22Rv1 (cell line): Measurements from ENCODE around the gene SLC18B1.

ENCODE experiments used
- H3K27ac ChIP-seq: fragments of 450-650 bp; 2 replicates; pipeline ENCODE4 v1.5.1; 2017
- ZFX ChIP-seq: fragments of 450-650 bp; IDR thresholded peaks from 2 replicates; pipeline ENCODE4 v1.6.1; 2017; ENCODE audit warnings: antibody characterized with exemption, borderline replicate concordance
- TF ChIP-seq, protein P1 (sequence below): fragments of 450-650 bp; IDR thresholded peaks from 2 replicates; pipeline ENCODE4 v1.5.1; 2017; ENCODE audit warnings: mild to moderate bottlenecking

SLC18B1 gene

DNA sequence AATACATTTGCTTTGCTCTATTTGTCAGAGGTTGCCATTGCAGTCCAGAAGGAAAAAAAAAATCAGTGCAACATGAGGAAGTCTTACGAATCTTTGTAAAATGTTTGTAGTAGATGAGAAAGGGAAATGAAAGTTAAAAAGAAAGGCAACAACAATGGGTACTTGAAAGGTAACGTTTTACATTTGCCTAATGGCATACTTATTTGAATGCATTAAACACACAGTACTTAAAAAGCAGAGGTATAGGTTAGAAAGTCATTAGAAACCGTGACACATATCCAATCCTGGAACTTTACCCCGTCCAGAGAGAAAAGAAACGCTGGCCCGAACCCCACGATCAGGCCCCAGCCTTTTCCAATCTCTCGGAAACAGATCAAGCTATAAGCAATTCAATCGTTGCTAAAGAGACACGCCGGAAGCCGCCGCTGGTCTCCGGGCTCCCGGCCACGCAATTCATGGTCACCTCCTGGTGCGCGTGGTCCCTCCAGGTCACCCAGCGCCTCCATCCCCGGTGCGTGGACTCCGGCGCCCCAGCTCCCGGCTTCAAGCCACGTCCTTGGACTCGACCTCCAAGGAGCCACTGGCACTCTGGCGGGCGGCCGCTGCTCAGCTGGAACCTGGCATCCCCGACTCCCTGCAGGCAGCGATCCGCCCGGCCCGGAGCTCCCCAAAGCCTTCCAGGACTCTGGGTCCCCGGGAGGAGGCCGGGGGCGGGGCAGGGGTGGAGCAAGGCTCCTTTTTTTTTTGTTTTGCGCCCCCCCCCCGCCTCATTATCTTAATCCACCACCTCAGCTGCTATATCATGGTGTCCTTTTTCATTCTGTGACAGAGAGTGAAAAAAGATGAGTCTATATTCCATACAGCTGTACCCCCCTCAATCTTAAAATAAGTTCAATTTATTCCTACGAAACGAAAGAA, at the start of gene SLC18B1:
Gene SLC18B1 (minus strand): TSS at position 687 of the 918 bp plus-strand sequence. CDS start 181 bp downstream, at position 506.
- TF ChIP-seq, protein P1, sequence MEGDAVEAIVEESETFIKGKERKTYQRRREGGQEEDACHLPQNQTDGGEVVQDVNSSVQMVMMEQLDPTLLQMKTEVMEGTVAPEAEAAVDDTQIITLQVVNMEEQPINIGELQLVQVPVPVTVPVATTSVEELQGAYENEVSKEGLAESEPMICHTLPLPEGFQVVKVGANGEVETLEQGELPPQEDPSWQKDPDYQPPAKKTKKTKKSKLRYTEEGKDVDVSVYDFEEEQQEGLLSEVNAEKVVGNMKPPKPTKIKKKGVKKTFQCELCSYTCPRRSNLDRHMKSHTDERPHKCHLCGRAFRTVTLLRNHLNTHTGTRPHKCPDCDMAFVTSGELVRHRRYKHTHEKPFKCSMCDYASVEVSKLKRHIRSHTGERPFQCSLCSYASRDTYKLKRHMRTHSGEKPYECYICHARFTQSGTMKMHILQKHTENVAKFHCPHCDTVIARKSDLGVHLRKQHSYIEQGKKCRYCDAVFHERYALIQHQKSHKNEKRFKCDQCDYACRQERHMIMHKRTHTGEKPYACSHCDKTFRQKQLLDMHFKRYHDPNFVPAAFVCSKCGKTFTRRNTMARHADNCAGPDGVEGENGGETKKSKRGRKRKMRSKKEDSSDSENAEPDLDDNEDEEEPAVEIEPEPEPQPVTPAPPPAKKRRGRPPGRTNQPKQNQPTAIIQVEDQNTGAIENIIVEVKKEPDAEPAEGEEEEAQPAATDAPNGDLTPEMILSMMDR: no peak
- TF ChIP-seq ZFX: no peak
- H3K27ac ChIP-seq: no peak within 1 kb of the TSS

DNA sequence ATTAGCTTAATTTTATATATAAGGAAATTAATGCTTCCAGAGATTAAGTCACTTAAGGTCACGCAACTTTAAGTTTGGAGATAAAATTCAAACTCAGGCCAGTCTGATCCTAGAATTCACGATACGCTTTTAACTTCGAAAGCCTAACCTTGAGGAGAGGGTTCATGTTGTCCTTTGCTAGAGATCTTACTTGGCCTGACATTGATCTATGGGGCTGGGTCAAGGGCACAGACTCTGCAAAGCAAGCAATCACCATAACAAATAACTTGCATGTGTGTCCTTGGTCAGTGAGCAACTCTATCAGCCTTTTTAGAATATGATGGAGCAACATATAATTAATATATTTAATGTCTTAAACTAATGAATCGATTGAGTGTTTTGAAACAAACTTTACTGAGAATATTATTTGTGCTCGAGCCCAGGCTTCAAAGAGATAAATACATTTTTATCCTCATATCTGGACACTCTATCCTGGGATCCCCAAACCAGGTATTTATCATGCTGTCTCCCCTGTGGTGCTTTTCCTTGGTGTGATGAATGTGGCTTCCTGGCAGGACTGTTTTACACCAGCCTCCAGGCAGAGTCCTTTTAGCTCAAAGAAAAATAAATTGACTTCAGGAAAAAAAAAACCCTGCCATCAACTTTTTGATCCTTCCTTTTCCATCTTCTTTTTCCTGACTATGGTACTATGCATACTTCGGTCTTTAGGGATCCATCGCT, 45.0 kb upstream of the SLC18B1 start:
- no peak overlapping the region for H3K27ac ChIP-seq
- no peak for TF ChIP-seq ZFX
- TF ChIP-seq, protein P1: no peak

DNA sequence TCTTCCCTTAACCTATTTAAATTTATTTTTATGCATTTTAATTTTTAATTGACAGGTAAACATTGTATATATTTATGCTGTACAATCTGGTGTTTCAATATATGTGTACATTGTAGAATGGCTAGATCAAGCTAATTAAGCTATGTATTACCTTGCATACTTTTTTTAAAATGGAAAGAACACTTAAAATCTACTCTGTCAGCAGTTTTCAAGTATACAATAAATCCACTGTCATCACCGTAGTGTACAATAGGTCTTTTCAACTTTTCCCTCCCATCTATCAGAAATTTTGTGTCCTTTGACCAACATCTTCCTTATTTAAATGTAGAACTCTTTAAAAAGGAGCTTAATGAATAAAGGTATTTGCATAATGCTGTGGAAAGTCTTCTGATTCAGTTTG, 43.5 kb upstream of the SLC18B1 start:
- no peak overlapping the region for H3K27ac ChIP-seq
- TF ChIP-seq, protein P1: no peak
- no peak for TF ChIP-seq ZFX

DNA sequence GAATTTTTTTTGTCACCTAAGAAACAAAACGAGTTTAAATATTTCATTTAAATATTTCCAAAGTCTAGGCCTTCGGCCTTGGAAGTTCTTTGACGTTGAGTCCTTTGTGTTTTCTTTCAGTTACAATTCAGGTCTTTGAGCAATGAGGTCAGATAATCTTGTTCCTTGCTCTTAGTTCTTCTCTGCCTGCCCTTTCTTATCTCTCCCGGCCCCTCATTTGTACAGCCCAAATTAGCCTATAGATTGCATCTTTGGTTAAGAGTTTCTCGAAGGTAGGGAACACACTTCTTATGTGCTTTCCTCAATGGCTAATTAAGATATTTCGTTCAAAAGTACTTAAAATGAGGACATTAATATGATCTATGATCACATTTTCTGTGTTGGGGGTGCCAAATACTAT, 34.5 kb upstream of the SLC18B1 start:
- no peak overlapping the region for H3K27ac ChIP-seq
- TF ChIP-seq, protein P1: no peak
- no peak for TF ChIP-seq ZFX

DNA sequence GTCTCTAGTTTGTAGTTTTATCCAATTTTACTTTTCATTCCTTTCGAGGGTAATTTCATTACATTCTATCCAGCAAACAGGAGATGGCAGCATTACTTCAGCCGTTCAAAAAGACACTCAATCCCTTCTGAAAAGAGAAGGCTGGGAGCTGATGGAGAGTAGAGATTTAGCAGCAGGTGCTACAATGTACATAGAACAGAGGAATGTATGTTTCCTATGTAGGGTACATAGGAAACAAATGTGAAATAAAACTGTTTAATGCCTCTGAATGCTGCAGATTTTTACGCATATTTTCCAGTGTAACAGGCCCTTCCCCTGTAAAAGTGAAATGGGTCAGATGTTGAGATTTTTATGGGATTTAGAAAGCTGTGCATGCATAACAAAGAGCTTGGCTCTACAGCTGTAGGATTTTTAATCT, 31.9 kb upstream of the SLC18B1 start:
- TF ChIP-seq ZFX: no peak
- TF ChIP-seq, protein P1: peak; percentile 77

GRCh38 chr6:132820629-132821381, 22.4 kb upstream of the SLC18B1 start:
- TF ChIP-seq, protein P1: no peak
- TF ChIP-seq ZFX: no peak
- peak overlapping the region; percentile 95 for H3K27ac ChIP-seq

More for the DNA sequence above, 31.9 kb upstream of the SLC18B1 start:
- H3K27ac ChIP-seq: no peak overlapping the region
